ENCODE data around the gene C2CD3. TPM values are rescaled to one million over a fixed set of nuclear protein-coding genes. Genes with fewer than 3 reads are reported as not detected.

C2CD3 gene
- total and polyA plus RNA-seq, 2 of the 4 experiments (the other 2 are of a cell fraction): 11.1 to 19.2 TPM

DNA sequence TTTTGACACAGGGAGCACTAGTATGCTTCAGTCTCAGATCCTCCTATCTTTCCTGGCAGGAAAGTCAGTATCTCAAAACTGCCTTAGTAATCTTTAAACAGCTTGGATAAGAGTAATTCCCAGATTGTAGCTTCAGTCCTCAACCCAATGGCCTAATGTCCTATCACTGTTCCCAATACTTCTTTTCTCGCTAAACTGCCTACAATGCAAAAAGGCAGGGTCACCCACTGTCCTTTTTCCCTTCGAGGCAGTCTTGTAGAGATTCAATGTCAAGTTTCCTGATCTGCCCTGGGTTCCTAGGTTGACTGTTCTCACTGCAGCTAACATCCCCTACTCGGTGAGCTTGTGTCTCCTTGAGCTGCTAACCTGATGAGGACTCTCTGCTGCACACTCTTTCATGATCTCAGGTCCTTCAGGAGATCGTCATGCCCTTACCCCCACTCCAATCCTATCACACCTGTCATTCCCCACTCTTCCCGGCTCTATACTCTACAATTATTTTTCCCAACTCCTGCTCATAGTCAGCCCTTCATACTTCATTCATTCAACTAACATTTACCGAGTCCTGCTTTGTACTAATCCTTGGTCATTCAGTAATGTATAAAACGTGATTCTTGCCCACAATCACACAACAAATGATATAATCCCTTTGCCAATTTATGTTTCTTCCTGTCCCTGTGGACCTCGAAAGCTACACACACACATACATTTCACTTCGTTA, 904 bp downstream of the C2CD3 start:
- intact Hi-C loops (cut with micrococcal nuclease): loop anchor here (5.0 kb wide), 1 partner anchor 33 kb away; no protein-coding TSS in a partner anchor
- H2AFZ ChIP-seq (replicated peaks; ENCODE audit: low read length, poor library complexity): peak overlapping the region; percentile 94

More for the DNA sequence above, 904 bp downstream of the C2CD3 start:
- Histone ChIP-seq H2BK20ac (ENCODE audit: low read depth, low read length) (peak overlapping the region; percentile 5; the same call in 1 of the 2 replicates), H4K20me1 (ENCODE audit: insufficient read depth, low read length) (no peaks in the 10 kb centered on the region), H2BK15ac (ENCODE audit: low read depth, low read length) (no peak overlapping the region), H3K4ac (ENCODE audit: low read depth, low read length) (peak overlapping the region; percentile 83), H3K9me3 (ENCODE audit: control insufficient read depth, insufficient read depth, low read length) (no peaks in the 10 kb centered on the region), H3K23ac (ENCODE audit: low read depth, low read length) (peak overlapping the region; percentile 57), H3K18ac (ENCODE audit: low read depth, low read length) (no peak overlapping the region), H4K8ac (ENCODE audit: low read depth in 2 of 2, low read length in 2 of 2) (peak overlapping the region; percentile 47 to 83; a peak in 3 of 4 replicates), H3K4me3 (ENCODE audit: insufficient read depth, low read depth, low read length) (peak overlapping the region; percentile 70), H2AK5ac (ENCODE audit: low read depth, low read length) (peak overlapping the region; percentile 83), H3K9ac (ENCODE audit: low read depth, low read length) (peak overlapping the region; percentile 79), H2AK9ac (replicated peaks; ENCODE audit: low read depth, low read length, poor library complexity) (peak overlapping the region; percentile 7), H3K56ac (ENCODE audit: extremely low read depth, insufficient read depth, low read length) (peak overlapping the region; percentile 83), H2BK5ac (ENCODE audit: low read depth, low read length, poor library complexity, severe bottlenecking) (peak overlapping the region; percentile 31), H3K4me1 (ENCODE audit: control insufficient read depth, insufficient read depth, low read length) (peaks cover 7% of the 10 kb centered on the region), H3K27ac (ENCODE audit: insufficient read depth, low read length) (peak overlapping the region; percentile 28), H2BK120ac (ENCODE audit: low read depth, low read length) (peak overlapping the region; percentile 0), H4K91ac (ENCODE audit: insufficient read depth, low read depth, low read length) (peak overlapping the region; percentile 29; the same call in 1 of the 2 replicates), H3K14ac (replicated peaks; ENCODE audit: low read depth, low read length) (peak overlapping the region; percentile 78), H3K9me1 (ENCODE audit: insufficient read depth, low read length) (peaks cover 3% of the 10 kb centered on the region; the same call in 1 of the 2 replicates), H4K5ac (ENCODE audit: low read depth, low read length) (no peak overlapping the region), H3K27me3 (ENCODE audit: control insufficient read depth, insufficient read depth, low read length) (no peaks in the 10 kb centered on the region), H3K79me1 (ENCODE audit: low read depth in 1 of 2, low read length in 2 of 2) (peaks cover 24 to 54% of the 10 kb centered on the region in 2 experiments), H3K4me2 (ENCODE audit: low read depth, low read length) (peak overlapping the region; percentile 94), H3K36me3 (ENCODE audit: control insufficient read depth, insufficient read depth, low read length) (peaks cover 5% of the 10 kb centered on the region)
- ChIA-PET POLR2A (ENCODE audit: unreplicated experiment) (no interaction called here), CTCF (interaction anchor here (0.5 to 0.6 kb wide), 2 partner anchors 20 to 593 kb away, joined by 3 read pairs; no protein-coding TSS in a partner anchor)
- DNase-seq (no peak), ATAC-seq (ENCODE audit: low read depth) (no peak)
- no TSS peak for BruUV-seq (replicated peaks)
- dilution Hi-C loops (cut with HindIII; ENCODE audit: low sequenced_read_pairs, unreplicated experiment) (no loop called here), in situ Hi-C loops (cut with MboI; ENCODE audit: low sequenced_read_pairs) (no loop called here)
- 6% methylated on average over 7 of the region's 9 CpGs; no CpG with 5 or more reads in 1 of the 2 experiments for WGBS, 2 experiments (ENCODE audit: extremely low coverage in 2 of 2, insufficient read length in 1 of 2)
- TF ChIP-seq MXI1 (IDR thresholded peaks at IDR 0.05; ENCODE audit: borderline replicate concordance, low read depth, low read length) (no peak), RAD21 (IDR thresholded peaks at IDR 0.05; ENCODE audit: low read length) (no peak), RFX5 (IDR thresholded peaks at IDR 0.05; ENCODE audit: low read depth, low read length) (no peak), MAFK (IDR thresholded peaks at IDR 0.05; ENCODE audit: low read depth, low read length) (0 out of 2 replicates have a peak, but pooled peaks have one; percentile 22), FOS (IDR thresholded peaks at IDR 0.05; ENCODE audit: low read depth, low read length) (no peak)
